B cell (primary cell): Measurements from ENCODE around the gene MOV10L1. TPM values are rescaled to one million over a fixed set of nuclear protein-coding genes. Genes with fewer than 3 reads are reported as not detected.

Experiments used
- ATAC-seq: fragments of 200-7000 bp; cut with Tn5 transposase; one replicate; pipeline ENCODE4 v1.10.0; 2021; ENCODE audit warnings: low read depth, mild to moderate bottlenecking, moderate number of reproducible peaks, moderate library complexity
- CTCF ChIA-PET: fragments of 350-600 bp; sonication (Branson Sonifier 250); formaldehyde crosslinking; loops from one replicate; lab custom pipeline; 2021; ENCODE audit warnings: antibody characterized with exemption, inconsistent platforms; lab: Charles Lee
- POLR2A ChIA-PET: fragments of 350-600 bp; sonication (Branson Sonifier 250); formaldehyde crosslinking; loops from one replicate; lab custom pipeline; 2021; ENCODE audit warnings: antibody characterized with exemption; lab: Charles Lee
- DNase-seq: peaks from one replicate; pipeline ENCODE4 v3.0.0; 2013
- H2AFZ ChIP-seq: 2 replicates; pipeline ENCODE4 v1.6.1; 2012; ENCODE audit warnings: mild to moderate bottlenecking, low read depth, low read length; ENCODE audit not compliant: insufficient read depth, poor library complexity, severe bottlenecking
- H3K27ac ChIP-seq, 2 donors: 1 replicate in 1 of 2; 2 replicates in 1 of 2; pipeline ENCODE4 v1.5.1; 2012 to 2013; ENCODE audit warnings: low read length in 2 of 2, mild to moderate bottlenecking in 2 of 2, moderate library complexity in 1 of 2
- H3K27me3 ChIP-seq, 4 experiments: fragments of 200-600 bp in 1 of 4; sonication (generic) in 1 of 4; replicated peaks in 1 of 4; 1 replicate in 2 of 4; 2 replicates in 2 of 4; pipeline versions ENCODE4 v1.6.1 to v1.7.0; 2013 to 2016; ENCODE audit warnings: low read length in 3 of 4, mild to moderate bottlenecking in 2 of 4, mixed read lengths in 1 of 4, moderate library complexity in 1 of 4; ENCODE audit not compliant: insufficient read depth in 4 of 4, control insufficient read depth in 3 of 4; ENCODE audit errors: control extremely low read depth in 1 of 4
- H3K36me3 ChIP-seq, 2 experiments: replicated peaks in 1 of 2; 1 replicate in 1 of 2; 2 replicates in 1 of 2; pipeline versions ENCODE4 v1.6.1 to v1.7.1; 2013; ENCODE audit warnings: low read length in 1 of 2; ENCODE audit not compliant: insufficient read depth in 2 of 2, control insufficient read depth in 1 of 2; ENCODE audit errors: control extremely low read depth in 1 of 2, extremely low read depth in 1 of 2
- H3K4me1 ChIP-seq, 2 donors: fragments of 200-600 bp in 1 of 2; sonication (generic) in 1 of 2; 1 replicate in 1 of 2; 2 replicates in 1 of 2; pipeline versions ENCODE4 v1.5.1 to v1.6.1; 2013 to 2017; ENCODE audit warnings: low read length in 2 of 2; ENCODE audit not compliant: control insufficient read depth in 2 of 2, insufficient read depth in 2 of 2
- H3K4me2 ChIP-seq: replicated peaks from 2 replicates; pipeline ENCODE3; 2012; ENCODE audit warnings: mild to moderate bottlenecking, low read depth, low read length; ENCODE audit not compliant: poor library complexity, severe bottlenecking
- H3K4me3 ChIP-seq, 5 experiments: fragments of 200-600 bp in 1 of 5; sonication (generic) in 1 of 5; 1 replicate in 3 of 5; 2 replicates in 2 of 5; pipeline versions ENCODE4 v1.5.1 to v1.7.0; 2011 to 2016; ENCODE audit warnings: low read length in 4 of 5, mild to moderate bottlenecking in 4 of 5, low read depth in 2 of 5, control low read depth in 1 of 5, moderate library complexity in 1 of 5; ENCODE audit not compliant: insufficient read depth in 1 of 5; ENCODE audit errors: control extremely low read depth in 1 of 5, extremely low read depth in 1 of 5
- H3K79me2 ChIP-seq: fragments of 200-600 bp; sonication (generic); one replicate; pipeline ENCODE4 v1.6.0; 2016; ENCODE audit warnings: low read length; ENCODE audit not compliant: control insufficient read depth, insufficient read depth
- H3K9ac ChIP-seq: fragments of 200-600 bp; sonication (generic); 2 replicates; pipeline ENCODE4 v1.6.1; 2017; ENCODE audit warnings: mild to moderate bottlenecking, low read length, moderate library complexity
- H3K9me3 ChIP-seq, 3 donors: one replicate each; pipeline versions ENCODE4 v1.6.1 to v1.7.1; 2013; ENCODE audit warnings: low read length in 2 of 3; ENCODE audit not compliant: control insufficient read depth in 2 of 3, insufficient read depth in 1 of 3; ENCODE audit errors: control extremely low read depth in 1 of 3
- H4K20me1 ChIP-seq: 2 replicates; pipeline ENCODE4 v1.6.0; 2012; ENCODE audit warnings: mild to moderate bottlenecking, low read length; ENCODE audit not compliant: insufficient read depth, control insufficient read depth, poor library complexity, severe bottlenecking
- H3K27ac Mint-ChIP-seq: one replicate; pipeline ENCODE4 v1.8.0; 2021; ENCODE audit warnings: mixed read lengths
- H3K27me3 Mint-ChIP-seq: one replicate; pipeline ENCODE4 v1.8.0; 2021; ENCODE audit warnings: mixed read lengths
- H3K4me1 Mint-ChIP-seq: one replicate; pipeline ENCODE4 v1.8.0; 2021; ENCODE audit warnings: mixed read lengths
- H3K4me3 Mint-ChIP-seq: one replicate; pipeline ENCODE4 v1.8.0; 2021; ENCODE audit warnings: mixed read lengths
- H3K9me3 Mint-ChIP-seq: one replicate; pipeline ENCODE4 v1.8.0; 2022; ENCODE audit warnings: mixed read lengths; ENCODE audit not compliant: insufficient read depth
- CTCF ChIP-seq: fragments of 200-600 bp; IDR thresholded peaks from one replicate; pipeline ENCODE4 v1.8.0; 2022; ENCODE audit warnings: antibody characterized with exemption, mild to moderate bottlenecking
- EZH2 ChIP-seq: IDR thresholded peaks from 2 replicates; pipeline ENCODE4 v1.6.1; 2012; ENCODE audit warnings: borderline replicate concordance, low read depth, mild to moderate bottlenecking, moderate library complexity, low read length; ENCODE audit not compliant: insufficient read depth, poor library complexity, severe bottlenecking
- WGBS: methylation state at CpG from one replicate; pipeline ENCODE4 v1.1.5; 2013; ENCODE audit warnings: missing lambda C conversion rate; ENCODE audit not compliant: insufficient coverage; 5-methylcytosine and 5-hydroxymethylcytosine counted together
- intact Hi-C: fragments of 100-400 bp; cut with micrococcal nuclease; formaldehyde crosslinking; loops from one replicate; pipeline ENCODE4 v1.10.0; 2022
- polyA plus RNA-seq: library from polyadenylated mRNA; depleted of rRNA; stranded (reverse); fragments of >200 nt; gene quantifications from 2 replicates; pipeline ENCODE4 v1.2.3, GENCODE V29; 2012
- total RNA-seq, 2 donors: library from RNA; stranded (reverse); fragments of 120-200 nt in 1 of 2; gene quantifications; 1 replicate in 1 of 2; 2 replicates in 1 of 2; pipeline versions ENCODE4 v1.2.3 to v1.2.4, GENCODE V29; 2013 to 2022

Gene MOV10L1
- total and polyA plus RNA-seq, 2 donors (not counting 1 experiment from before 2014, with no cell fraction given): not detected

GRCh38 chr22:50117168-50117762 is 27.5 kb downstream of the MOV10L1 start:
- no peaks in the 10 kb centered on the region for H3K4me1 ChIP-seq
- H3K4me2 ChIP-seq: no peak overlapping the region
- POLR2A ChIA-PET: no interaction called here
- H3K9ac ChIP-seq: no peak overlapping the region
- TF ChIP-seq CTCF: no peak
- no peak for TF ChIP-seq EZH2
- H3K4me3 ChIP-seq: no peak overlapping the region
- H3K36me3 ChIP-seq: no peaks in the 10 kb centered on the region
- Mint-ChIP-seq H3K27ac (no peak overlapping the region), H3K4me1 (no peaks in the 10 kb centered on the region), H3K4me3 (no peak overlapping the region), H3K27me3 (peaks cover 27% of the 10 kb centered on the region), H3K9me3 (no peaks in the 10 kb centered on the region)
- DNase-seq (no peak), ATAC-seq (no peak)
- intact Hi-C loops: no loop called here
- H3K9me3 ChIP-seq: peaks cover 0 to 12% (median under 1%) of the 10 kb centered on the region in 3 donors
- H3K27me3 ChIP-seq: peaks cover 0 to 20% (median 3%) of the 10 kb centered on the region in 4 experiments
- no peak overlapping the region for H2AFZ ChIP-seq
- no peak overlapping the region for H3K27ac ChIP-seq
- H3K79me2 ChIP-seq: no peaks in the 10 kb centered on the region
- 86% methylated on average over 19 of the region's 19 CpGs for WGBS
- CTCF ChIA-PET: no interaction called here
- no peaks in the 10 kb centered on the region for H4K20me1 ChIP-seq

- Mint-ChIP-seq H3K27me3 (peaks cover 20% of the 10 kb centered on the region), H3K4me1 (no peaks in the 10 kb centered on the region), H3K9me3 (no peaks in the 10 kb centered on the region), H3K27ac (no peak overlapping the region), H3K4me3 (no peak overlapping the region)
- DNase-seq (no peak), ATAC-seq (no peak)
- Histone ChIP-seq H3K36me3 (no peaks in the 10 kb centered on the region), H4K20me1 (no peaks in the 10 kb centered on the region), H3K4me2 (no peak overlapping the region), H3K79me2 (no peaks in the 10 kb centered on the region), H3K9me3 (peaks cover 0 to 19% (median 3%) of the 10 kb centered on the region in 3 donors), H3K27me3 (peaks cover 0 to 15% (median 1%) of the 10 kb centered on the region in 4 experiments), H3K4me3 (no peak overlapping the region), H3K27ac (no peak overlapping the region), H3K4me1 (no peaks in the 10 kb centered on the region), H2AFZ (no peak overlapping the region), H3K9ac (no peak overlapping the region)
- 75% methylated on average over 3 of the region's 3 CpGs for WGBS
- TF ChIP-seq EZH2 (no peak), CTCF (no peak)
- ChIA-PET POLR2A (no interaction called here), CTCF (no interaction called here)
- intact Hi-C loops: no loop called here
These were observed 28.3 kb downstream of the MOV10L1 start for GRCh38 chr22:50118129-50118528.
